GM19438 (cell line): ENCODE data around the gene CTDSP2.
"Not testable (repeated sequence)": the region's sequence is repeated elsewhere in the genome, so short reads cannot be mapped to it uniquely, and the experiment has no call there.

Experiments
- ATAC-seq: cut with Tn5 transposase; IDR thresholded peaks from one replicate; pipeline ENCODE4 v1.9.1; 2021; ENCODE audit warnings: low read depth; ENCODE audit not compliant: unreplicated experiment

The CTDSP2 gene

DNA sequence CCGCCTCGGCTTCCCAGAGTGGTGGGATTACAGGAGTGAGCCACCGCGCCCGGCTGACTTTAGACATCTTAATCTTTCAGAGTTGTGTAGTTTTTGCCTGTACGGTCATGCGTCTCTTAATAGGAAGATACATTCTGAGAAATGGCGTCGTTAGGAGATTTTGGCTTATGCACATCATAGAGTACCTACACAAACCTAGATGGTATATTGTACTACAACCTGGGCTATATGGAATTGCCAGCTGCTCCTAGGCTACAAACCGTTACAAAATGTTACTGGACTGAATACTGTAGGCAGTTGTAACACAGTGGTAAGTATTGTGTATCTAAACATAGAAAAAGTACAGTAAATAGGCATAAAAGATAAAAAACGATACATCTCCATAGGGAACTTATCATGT lies 62.7 kb downstream of the CTDSP2 start:
- ATAC-seq = no peak

DNA sequence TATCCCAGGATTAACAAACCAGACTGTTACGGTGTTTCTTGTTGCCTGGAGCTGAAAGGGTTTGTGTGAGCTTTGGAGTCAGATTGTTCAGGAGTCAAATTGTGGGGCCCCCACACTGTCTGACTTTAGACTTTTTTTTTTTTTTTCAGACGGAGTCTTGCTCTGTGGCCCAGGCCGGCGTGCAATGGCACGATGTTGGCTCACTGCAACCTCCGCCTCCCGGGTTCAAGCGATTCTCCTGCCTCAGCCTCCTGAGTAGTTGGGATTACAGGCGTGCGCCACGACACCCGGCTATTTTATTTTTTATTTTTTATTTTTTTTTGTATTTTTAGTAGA lies 63.1 kb downstream of the CTDSP2 start:
- ATAC-seq = no peak

DNA sequence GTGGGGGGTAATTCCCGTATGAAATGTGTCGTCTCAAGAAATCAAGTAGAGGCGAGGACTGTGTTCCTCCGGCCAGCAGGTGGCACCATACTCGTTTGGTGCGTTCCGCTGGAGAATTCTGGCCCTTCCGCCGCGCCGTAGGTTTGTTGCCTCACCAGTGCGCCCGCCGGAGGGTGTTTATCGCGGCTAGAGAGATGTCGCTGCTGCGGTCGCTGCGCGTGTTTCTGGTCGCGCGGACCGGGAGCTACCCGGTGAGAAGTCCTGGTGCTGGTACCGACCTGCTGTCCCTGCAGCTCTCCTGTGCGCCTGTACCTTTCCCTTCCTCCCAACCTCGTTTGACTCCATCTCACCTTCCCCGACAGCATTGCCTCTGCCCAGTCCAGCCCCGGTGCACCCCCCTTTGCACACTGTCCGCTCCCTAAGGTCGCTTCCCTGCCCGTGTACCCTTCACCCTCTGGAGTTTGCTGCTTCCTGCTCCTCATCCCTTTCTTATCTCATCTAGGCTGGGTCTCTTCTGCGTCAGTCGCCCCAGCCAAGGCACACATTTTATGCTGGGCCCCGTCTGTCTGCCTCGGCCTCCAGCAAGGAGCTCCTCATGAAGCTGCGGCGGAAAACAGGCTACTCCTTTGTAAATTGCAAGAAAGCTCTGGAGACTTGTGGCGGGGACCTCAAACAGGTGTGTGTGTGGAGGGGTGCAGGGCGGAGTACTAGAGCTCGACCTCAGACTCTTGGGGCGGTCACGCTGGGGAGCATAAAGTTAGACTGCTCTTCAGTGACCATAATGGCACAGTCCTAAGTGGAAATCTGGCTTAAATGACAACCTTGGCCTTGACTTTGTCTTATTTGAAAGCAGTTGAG lies 63.7 kb downstream of the CTDSP2 start, which contains the start of gene TSFM:
Gene TSFM, plus strand, starts transcription at position 180 of the 858 bp plus-strand sequence. Its CDS starts 15 bp downstream, at position 195.
- ATAC-seq = peak; percentile 72

DNA sequence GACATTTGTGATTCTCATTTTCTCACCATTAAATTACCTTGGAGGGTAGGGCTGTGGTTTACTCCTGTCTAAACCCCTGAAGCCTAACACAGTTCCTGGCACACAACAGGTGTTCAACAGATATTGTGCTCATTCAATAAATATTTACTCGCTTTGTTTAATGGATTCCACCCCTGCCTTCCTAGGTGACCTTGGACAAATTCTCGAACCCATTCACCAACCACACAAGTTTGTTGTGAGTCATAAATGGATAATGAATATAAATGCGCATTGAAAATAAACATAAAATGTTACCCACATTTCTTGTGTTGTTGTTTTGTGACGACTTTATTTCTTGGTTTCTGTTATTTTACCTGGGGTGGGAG lies 64.3 kb downstream of the CTDSP2 start:
- no peak for ATAC-seq

DNA sequence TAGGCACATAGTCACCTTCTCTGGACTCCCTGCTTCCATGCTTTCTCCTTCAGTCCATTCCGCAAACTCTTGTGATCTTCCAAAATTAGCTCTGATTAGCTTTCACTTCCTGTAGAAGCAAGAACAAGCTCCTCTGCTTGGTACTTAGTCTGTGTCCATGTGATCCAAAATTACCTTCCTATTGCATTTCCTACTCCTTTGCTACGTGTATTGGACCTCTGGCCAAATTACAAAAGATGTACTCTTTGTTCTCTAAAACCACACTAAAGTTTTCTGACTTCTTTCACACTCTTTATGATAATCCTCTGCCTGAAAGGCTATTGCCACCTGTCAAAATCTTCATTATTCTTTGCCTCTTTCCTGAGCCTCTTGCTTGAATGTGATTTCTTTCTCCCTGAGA lies 64.7 kb downstream of the CTDSP2 start:
- ATAC-seq = no peak

DNA sequence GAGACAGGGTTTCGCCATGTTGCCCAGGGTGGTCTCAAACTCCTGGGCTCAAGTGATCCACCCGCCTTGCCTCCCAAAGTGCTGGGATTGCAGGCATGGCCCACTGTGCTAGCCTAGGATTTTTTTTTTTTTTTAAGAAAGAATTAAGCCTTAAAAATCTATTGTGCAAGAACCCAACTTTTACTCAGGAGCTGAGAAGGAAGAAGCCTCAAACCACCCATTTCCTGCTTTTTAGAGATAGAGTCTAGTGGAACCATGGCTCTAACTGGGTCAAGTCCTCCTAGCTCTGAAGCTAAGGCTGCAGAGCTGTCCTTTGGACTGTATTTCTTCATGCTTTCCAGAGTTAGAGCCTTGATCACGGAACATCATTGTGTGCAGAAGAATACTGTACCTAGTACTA lies 65.3 kb downstream of the CTDSP2 start:
- no peak for ATAC-seq

DNA sequence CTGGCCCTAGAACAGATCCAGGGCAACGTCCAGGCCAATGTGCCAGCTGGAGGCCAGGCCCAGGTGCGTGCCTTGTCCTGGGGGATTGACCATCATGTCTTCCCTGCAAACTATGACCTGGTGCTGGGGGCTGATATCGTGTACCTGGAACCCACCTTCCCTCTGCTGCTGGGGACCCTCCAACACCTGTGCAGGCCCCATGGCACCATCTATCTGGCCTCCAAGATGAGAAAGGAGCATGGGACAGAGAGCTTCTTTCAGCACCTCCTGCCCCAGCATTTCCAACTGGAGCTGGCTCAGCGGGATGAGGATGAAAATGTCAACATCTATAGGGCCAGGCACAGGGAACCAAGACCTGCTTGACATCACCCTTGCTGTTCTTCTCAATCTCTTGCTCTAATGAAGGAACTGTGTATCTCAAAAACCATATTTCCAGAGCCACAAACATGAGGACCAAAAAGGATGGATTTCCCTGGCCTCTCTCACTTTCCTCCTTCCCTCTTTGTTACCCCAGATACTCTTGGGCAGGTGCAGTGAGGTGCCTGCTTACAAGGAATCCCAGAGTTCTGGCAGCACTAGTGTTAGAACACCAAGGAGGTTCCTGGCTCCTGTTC lies 66.1 kb downstream of the CTDSP2 start:
- no peak for ATAC-seq

DNA sequence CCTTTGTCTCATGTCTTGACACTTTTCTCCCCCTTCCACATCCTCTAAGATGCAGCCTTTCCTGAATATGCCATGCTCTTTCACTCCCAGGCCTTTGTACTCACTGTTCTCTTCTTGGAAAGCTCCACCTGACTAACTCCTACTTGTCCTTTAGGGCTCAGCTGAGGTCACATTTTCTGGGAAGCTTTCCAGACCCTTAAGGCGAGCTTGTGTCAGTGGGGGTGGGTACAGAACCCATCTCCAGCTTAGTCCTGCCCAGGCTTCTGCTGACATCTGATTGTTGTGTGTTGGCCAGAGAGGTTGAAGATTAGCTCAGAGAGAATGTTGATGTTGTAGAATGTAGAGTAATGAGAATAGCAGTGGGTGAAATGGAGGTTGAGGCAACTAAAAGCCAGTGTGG lies 66.8 kb downstream of the CTDSP2 start:
- no peak for ATAC-seq

DNA sequence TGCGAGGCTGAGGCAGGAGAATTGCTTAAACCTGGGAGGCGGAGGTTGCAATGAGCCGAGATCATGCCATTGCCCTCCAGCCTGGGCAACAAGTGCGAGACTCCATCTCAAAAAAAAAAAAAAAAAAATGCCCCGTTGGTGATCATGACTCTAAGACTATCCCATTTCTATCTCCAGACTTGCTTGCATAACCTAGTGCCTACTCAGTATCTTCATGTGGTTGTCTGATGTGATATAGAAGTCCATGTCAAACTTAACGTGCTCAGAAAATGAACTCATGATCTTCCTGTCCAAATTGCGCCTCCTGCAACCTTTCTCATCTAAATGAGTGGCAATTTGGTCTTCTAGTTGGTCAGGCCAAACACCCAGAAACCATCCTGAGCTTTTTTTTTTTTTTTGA lies 68.6 kb downstream of the CTDSP2 start:
- no peak for ATAC-seq

DNA sequence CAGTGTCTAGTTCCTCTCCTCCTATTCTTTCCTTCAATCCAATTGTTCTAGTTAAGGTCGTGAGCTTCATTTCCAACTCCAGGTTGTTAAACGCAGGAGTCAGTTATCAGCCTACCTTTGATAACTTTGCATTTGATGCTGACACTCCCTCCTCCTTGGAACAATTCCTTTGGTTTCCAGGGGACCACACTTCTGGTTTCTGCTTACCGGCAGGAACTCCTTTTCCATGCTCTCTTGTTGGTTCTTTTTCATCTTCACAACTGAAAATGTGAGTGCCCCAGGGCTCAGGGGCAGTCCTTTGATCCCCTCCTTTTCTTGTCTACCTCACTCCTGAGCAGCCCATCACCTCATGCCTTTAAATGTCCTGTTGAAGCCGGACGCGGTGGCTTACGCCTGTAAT lies 69.2 kb downstream of the CTDSP2 start:
- no peak for ATAC-seq

DNA sequence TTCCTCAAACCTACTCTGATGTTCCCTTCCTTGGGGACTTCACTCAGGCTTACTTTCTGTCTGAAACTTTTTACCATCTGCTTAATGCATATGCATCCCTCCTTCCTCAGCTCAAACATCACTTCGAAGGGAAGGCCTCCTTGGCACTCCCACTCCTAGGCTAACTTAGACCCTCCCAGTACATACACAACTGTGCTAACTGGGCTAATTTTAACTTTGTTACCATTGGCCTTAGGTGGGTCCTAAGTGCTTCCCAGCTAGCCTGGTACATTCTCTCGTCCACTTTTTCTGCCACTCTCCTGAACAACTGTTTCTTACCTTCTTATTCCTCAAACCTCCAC lies 70.3 kb downstream of the CTDSP2 start:
- ATAC-seq = no peak

DNA sequence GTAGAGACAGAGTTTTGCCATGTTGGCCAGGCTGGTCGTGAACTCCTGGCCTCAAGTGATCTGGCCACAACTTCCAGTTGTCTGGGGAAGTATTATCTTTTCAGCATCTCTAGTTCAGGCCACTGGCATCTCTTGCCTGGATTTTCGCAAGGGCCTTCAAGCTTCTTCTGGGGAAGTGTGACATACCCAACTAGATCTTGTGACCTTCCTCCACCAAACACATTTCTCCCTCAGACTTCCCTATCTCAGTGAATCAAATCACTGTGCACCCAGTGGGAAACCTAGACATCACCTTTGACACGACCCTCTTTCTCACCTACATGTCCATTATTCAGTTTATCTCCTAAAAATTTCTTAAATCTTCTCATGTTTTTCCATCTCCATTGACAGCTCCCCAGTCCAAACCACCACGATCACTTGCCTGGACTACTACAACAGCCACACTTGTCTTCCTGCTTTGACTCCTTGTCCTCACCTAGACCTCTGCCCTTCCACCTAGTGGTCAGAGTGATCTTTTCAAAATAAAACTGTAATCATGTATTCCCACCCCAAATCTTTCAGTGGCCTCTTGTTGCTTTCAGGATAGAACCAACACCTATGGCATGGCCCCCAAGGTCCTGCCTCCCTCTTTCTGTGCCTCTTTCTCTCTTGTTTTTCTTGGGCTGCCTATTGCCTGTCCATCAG lies 70.8 kb downstream of the CTDSP2 start:
- ATAC-seq = no peak

DNA sequence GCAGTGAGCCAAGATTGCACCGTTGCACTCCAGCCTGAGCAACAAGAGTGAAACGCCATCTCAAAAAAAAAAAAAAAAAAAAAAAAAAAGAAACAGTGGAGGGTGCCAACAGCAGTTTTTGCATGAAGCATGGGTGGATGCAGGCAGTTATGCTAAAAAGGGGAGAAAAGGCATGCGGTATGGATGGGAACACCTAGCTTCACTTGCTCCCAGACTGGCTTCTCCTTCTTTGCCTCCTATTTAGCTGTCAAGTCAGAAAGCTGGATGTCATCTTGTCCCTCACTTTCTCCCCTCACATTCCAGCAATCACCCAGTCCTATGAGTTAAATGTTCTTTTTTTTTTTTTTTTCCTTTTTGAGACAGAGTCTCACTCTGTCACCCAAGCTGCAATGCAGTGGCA lies 71.5 kb downstream of the CTDSP2 start:
- ATAC-seq = no peak

DNA sequence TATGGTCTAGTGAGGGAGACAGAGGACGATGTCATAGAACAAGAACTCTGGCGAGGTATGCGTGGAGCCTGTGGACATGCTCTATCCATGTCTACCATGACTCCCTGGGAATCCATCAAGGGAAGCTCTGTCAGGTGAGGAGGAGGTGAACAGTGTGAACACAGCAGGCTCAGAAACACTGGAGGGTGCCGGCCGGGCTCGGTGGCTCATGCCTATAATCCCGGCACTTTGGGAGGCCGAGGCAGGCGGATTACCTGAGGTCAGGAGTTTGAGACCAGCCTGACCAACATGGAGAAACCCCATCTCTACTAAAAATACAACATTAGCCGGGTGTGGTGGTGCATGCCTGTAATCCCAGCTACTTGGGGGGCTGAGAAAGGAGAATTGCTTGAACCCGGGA lies 71.9 kb downstream of the CTDSP2 start:
- ATAC-seq = not testable (repeated sequence)

DNA sequence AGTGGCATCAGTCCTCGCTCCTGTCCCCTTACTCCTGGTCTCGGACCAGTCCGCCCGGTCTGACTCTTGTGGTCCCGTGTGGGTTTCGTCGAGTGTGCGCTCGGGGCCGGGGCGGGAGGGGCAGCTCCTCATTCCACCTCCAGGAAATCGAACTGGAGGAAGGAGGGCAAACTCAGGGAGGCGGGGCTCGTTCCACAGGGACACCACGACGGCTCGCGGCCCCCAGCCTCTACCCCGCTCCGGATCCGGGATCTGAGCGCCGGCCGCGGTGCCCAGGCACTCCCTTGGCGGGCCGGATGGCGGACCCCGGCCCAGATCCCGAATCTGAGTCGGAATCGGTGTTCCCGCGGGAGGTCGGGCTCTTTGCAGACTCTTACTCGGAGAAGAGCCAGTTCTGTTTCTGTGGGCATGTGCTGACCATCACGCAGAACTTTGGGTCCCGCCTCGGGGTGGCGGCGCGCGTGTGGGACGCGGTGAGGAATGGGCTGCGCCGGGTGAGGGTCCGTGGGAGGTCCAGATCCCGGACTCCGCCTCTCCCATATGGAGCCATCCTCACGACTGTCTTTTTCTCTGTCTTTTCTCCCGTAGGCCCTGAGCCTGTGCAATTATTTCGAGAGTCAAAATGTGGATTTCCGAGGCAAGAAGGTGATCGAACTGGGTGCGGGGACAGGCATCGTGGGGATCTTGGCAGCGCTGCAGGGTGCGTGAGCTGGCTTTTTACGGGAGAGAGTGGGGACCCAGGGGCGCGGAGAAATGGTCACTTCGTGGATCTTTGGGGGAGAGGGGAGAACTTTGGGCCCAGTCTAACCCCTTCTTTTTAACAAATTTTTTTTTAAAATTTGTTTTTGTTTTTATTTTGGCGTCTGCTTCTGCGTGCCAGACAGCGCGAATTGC lies 73.9 kb downstream of the CTDSP2 start, which contains the start of gene EEF1AKMT3:
Gene EEF1AKMT3, plus strand, starts transcription at position 186 of the 894 bp plus-strand sequence. Its CDS starts 111 bp downstream, at position 297.
- ATAC-seq = peak; percentile 33

DNA sequence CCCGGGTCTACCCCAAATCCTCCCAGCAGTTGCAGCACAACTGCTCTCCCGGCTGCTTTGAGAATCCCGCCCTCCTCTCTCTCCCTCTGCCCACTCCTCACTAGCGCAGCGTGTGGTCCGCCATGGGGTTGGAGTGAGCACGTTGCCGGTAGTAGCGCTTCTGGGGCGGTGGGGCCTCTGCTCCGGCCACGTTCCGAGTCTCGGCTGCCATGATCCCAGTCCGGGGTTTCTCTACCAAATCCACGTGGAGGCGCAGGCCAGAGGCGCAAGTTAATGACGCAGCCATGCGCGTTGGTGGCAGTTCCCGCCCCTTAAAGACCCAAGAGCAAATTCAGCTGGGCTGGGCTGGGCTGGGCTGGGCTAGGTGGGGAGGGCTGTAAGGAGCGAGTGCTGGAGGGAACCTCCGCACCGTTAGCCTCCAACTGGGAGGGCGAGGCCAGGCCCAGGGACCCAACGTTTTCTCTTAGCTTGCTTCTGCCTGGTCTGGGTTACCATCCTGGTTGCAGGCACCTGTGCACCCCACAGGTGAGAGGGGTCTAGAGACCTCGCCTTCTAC lies 74.6 kb downstream of the CTDSP2 start, which contains the start of gene METTL1:
Gene METTL1, minus strand, starts transcription at position 233 of the 556 bp plus-strand sequence. Its CDS starts 22 bp downstream, at position 211.
- ATAC-seq = peak; percentile 84

DNA sequence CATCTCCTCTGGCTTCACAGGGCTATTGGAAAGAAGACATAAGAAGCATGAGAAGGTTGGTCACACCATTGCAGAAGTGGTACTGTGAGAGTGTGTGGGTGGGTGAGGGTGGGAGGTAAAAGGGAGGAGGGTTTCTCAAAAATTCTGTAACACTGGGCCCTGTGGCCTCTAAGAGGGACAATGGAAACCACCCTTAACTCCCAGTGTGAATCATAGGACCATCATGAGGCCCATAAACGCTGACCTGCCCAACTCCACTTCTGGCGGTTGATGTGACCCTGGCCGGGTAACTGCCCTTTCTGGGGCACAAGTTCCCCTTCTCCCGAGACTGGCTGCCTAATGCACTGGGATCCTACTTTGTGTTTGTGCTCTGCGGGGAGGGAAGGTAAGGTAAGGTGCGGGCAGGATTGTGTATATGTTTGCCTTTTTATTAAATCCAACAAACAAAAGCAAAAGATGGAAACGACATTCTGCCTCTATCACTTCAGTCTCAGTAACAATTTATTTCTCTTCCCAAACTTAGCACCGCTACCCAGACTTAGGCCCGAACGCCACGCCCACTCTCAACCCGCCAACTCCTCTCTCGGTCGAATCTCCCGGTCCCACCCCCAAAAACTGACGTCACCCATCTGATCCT lies 75.2 kb downstream of the CTDSP2 start:
- peak; percentile 70 for ATAC-seq

DNA sequence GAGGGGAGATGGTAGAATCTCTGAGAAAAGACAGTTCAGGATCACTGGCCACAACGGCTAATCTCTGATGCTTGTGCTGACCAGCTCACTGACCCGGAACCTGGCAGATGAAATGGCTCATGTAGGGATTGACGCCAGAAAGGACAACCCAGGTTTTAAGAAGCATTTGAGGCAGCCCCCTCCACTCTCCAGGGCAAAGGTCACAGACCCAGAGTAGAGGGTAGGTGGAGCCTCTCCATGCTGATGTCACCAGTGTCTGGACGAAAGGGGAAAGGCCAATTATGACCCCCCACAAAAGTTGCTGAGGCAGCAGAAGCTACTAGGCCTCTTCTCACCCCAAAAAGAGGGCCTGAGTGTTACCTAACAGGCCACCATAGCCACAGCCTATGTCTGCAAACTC lies 75.8 kb downstream of the CTDSP2 start:
- no peak for ATAC-seq
